Trophoblast cell (in vitro differentiated cells and primary cell): ENCODE data around the gene ACIN1.

ENCODE experiments used
- DNase-seq, 2 donors: peaks; one replicate each; pipeline ENCODE4 v3.0.0-alpha.2; 2016
- H2AFZ ChIP-seq: 2 replicates; pipeline ENCODE4 v1.6.1; 2013; ENCODE audit warnings: low read length, moderate library complexity, mild to moderate bottlenecking; ENCODE audit not compliant: insufficient read depth, poor library complexity
- H2AK5ac ChIP-seq: 2 replicates; pipeline ENCODE4 v1.6.1; 2013; ENCODE audit warnings: mild to moderate bottlenecking, low read length
- H2BK120ac ChIP-seq: 2 replicates; pipeline ENCODE4 v1.6.1; 2013; ENCODE audit warnings: low read length, mild to moderate bottlenecking, moderate library complexity; ENCODE audit not compliant: insufficient read depth, poor library complexity
- H2BK12ac ChIP-seq: 2 replicates; pipeline ENCODE4 v1.6.1; 2013; ENCODE audit warnings: mild to moderate bottlenecking, low read length, moderate library complexity
- H2BK5ac ChIP-seq: 2 replicates; pipeline ENCODE4 v1.6.1; 2013; ENCODE audit warnings: low read length, low read depth, moderate library complexity, mild to moderate bottlenecking; ENCODE audit not compliant: poor library complexity
- H3K14ac ChIP-seq: 2 replicates; pipeline ENCODE4 v1.6.1; 2013; ENCODE audit warnings: mild to moderate bottlenecking, low read length
- H3K18ac ChIP-seq: 2 replicates; pipeline ENCODE4 v1.6.1; 2013; ENCODE audit warnings: mild to moderate bottlenecking, low read length
- H3K23ac ChIP-seq: 2 replicates; pipeline ENCODE4 v1.6.1; 2013; ENCODE audit warnings: low read length
- H3K27ac ChIP-seq: 2 replicates; pipeline ENCODE4 v1.5.1; 2013; ENCODE audit warnings: low read depth, mild to moderate bottlenecking, inconsistent platforms, low read length, moderate library complexity
- H3K27me3 ChIP-seq: 2 replicates; pipeline ENCODE4 v1.6.1; 2013; ENCODE audit warnings: inconsistent platforms, mild to moderate bottlenecking, low read length, moderate library complexity; ENCODE audit not compliant: insufficient read depth
- H3K36me3 ChIP-seq, 2 experiments: 1 replicate in 1 of 2; 2 replicates in 1 of 2; pipeline ENCODE4 v1.6.1; 2013; ENCODE audit warnings: low read length in 2 of 2, mild to moderate bottlenecking in 2 of 2, moderate library complexity in 1 of 2; ENCODE audit not compliant: insufficient read depth in 2 of 2, control insufficient read depth in 1 of 2
- H3K4ac ChIP-seq: 2 replicates; pipeline ENCODE4 v1.6.1; 2013; ENCODE audit warnings: low read depth, mild to moderate bottlenecking, low read length, moderate library complexity
- H3K4me1 ChIP-seq, 2 experiments: 1 replicate in 1 of 2; 2 replicates in 1 of 2; pipeline ENCODE4 v1.6.1; 2013; ENCODE audit warnings: low read length in 2 of 2, mild to moderate bottlenecking in 2 of 2, moderate library complexity in 1 of 2; ENCODE audit not compliant: insufficient read depth in 2 of 2, control insufficient read depth in 1 of 2
- H3K4me2 ChIP-seq: 2 replicates; pipeline ENCODE4 v1.6.1; 2013; ENCODE audit warnings: inconsistent platforms, mild to moderate bottlenecking, low read length, moderate library complexity
- H3K4me3 ChIP-seq: 2 replicates; pipeline ENCODE4 v1.5.1; 2013; ENCODE audit warnings: mild to moderate bottlenecking, low read depth, low read length, inconsistent platforms
- H3K79me1 ChIP-seq: one replicate; pipeline ENCODE4 v1.6.1; 2013; ENCODE audit warnings: low read length
- H3K79me2 ChIP-seq: 2 replicates; pipeline ENCODE4 v1.6.1; 2013; ENCODE audit warnings: low read length, mild to moderate bottlenecking; ENCODE audit not compliant: control insufficient read depth, insufficient read depth, poor library complexity
- H3K9ac ChIP-seq: 2 replicates; pipeline ENCODE4 v1.6.1; 2013; ENCODE audit warnings: mild to moderate bottlenecking, low read length
- H3K9me3 ChIP-seq: 2 replicates; pipeline ENCODE4 v1.6.1; 2013; ENCODE audit warnings: low read depth, mild to moderate bottlenecking, control low read depth, inconsistent platforms, low read length; ENCODE audit not compliant: insufficient read depth
- H4K12ac ChIP-seq: 2 replicates; pipeline ENCODE4 v1.6.1; 2013; ENCODE audit warnings: low read depth, mild to moderate bottlenecking, low read length, moderate library complexity
- H4K8ac ChIP-seq: 2 replicates; pipeline ENCODE4 v1.6.1; 2013; ENCODE audit warnings: low read depth, mild to moderate bottlenecking, low read length, moderate library complexity
- H4K91ac ChIP-seq: one replicate; pipeline ENCODE4 v1.6.1; 2013; ENCODE audit warnings: low read depth, mild to moderate bottlenecking, low read length, moderate library complexity
- WGBS: extraction: QIAGEN DNeasy Blood & Tissue Kit; methylation state at CpG from one replicate; pipeline ENCODE4 v1.1.7; 2013; ENCODE audit warnings: missing lambda C conversion rate; ENCODE audit not compliant: insufficient read length, insufficient coverage; ENCODE audit errors: extremely low coverage; 5-methylcytosine and 5-hydroxymethylcytosine counted together

Gene ACIN1

DNA sequence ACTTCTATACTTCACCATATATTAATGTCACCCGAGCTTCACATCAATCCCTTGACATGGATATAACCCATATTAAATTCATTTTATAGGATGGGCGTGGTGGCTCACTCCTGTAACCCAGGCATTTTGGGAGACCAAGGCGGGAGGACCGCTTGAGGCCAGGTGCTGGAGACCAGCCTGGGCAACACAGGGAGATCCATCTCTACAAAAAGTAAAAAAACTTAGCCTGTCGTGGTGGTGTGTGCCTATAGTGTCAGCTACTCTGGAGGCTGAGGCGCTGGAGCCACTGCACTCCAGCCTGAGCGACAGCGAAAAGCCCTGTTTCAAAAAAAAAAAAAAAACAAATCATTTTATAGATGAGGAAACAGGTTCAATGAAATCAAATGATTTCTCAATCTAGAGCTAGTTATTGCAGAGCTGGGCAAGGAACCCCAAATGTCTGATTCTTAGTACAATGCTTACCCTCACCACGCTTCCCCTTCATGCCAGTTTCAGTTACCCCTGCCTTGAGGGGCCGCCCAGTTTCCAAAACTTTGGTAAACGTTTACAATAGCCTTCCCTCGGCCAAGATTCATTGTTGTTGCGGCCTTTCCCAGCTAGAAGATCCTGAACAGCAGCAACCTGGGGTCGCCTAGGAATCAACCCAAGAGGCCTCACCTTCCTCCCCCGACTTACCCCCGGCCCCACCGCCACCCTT lies 61.0 kb downstream of the ACIN1 start:
- Histone ChIP-seq H3K18ac (peak overlapping the region; percentile 97), H4K8ac (peak overlapping the region; percentile 82), H3K14ac (peak overlapping the region; percentile 99), H2AK5ac (peak overlapping the region; percentile 88), H3K23ac (no peak overlapping the region), H2BK12ac (no peak overlapping the region), H2BK120ac (peak overlapping the region; percentile 90), H4K91ac (peak overlapping the region; percentile 92), H3K36me3 (peaks cover 20 to 21% of the 10 kb centered on the region in 2 experiments), H2AFZ (peak overlapping the region; percentile 7), H3K79me2 (peaks cover 12% of the 10 kb centered on the region), H4K12ac (peak overlapping the region; percentile 94), H3K9me3 (no peaks in the 10 kb centered on the region), H3K27me3 (no peaks in the 10 kb centered on the region), H3K9ac (peak overlapping the region; percentile 94), H3K79me1 (peaks cover 9% of the 10 kb centered on the region), H3K4ac (peak overlapping the region; percentile 89), H3K4me3 (peak overlapping the region; percentile 84), H3K4me1 (peaks cover 3 to 7% of the 10 kb centered on the region in 2 experiments), H2BK5ac (peak overlapping the region; percentile 78), H3K27ac (peak overlapping the region; percentile 73), H3K4me2 (peak overlapping the region; percentile 62)
- no peak for DNase-seq
- WGBS: 100% methylated on average over 1 of the region's 17 CpGs

DNA sequence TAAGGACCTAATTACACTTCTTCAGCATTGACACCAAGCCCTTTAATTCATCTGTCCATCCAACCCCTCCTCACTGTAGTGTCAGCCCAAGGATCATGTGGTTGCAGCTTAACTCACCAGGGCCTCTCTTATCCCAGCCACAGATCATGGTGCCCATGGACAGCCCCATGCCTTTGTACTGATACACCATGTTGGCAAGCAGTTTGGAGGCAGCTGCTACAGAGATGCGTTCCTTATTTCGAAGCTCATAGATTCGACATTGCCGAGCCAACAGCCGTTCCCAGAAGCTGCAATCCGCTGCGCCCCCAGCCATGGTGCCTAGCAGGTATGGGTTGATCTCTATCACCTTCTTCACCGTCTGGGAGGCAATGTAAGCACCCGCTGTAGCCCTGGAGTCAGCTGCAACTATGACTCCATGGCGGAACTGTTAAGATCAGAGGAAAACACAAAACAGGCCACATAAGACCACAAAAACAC lies 61.6 kb downstream of the ACIN1 start:
- Histone ChIP-seq H3K4ac (peak overlapping the region; percentile 8), H3K4me3 (no peak overlapping the region), H4K8ac (no peak overlapping the region), H3K79me2 (peaks cover 12% of the 10 kb centered on the region), H4K12ac (no peak overlapping the region), H3K9ac (no peak overlapping the region), H3K27me3 (no peaks in the 10 kb centered on the region), H3K4me2 (peak overlapping the region; percentile 62), H3K14ac (no peak overlapping the region), H3K27ac (no peak overlapping the region), H3K23ac (no peak overlapping the region), H3K79me1 (peaks cover 9% of the 10 kb centered on the region), H2BK12ac (no peak overlapping the region), H2AFZ (no peak overlapping the region), H3K4me1 (peaks cover 3 to 7% of the 10 kb centered on the region in 2 experiments), H2AK5ac (no peak overlapping the region), H3K18ac (no peak overlapping the region), H2BK120ac (no peak overlapping the region), H3K9me3 (no peaks in the 10 kb centered on the region), H3K36me3 (peaks cover 20 to 24% of the 10 kb centered on the region in 2 experiments), H4K91ac (no peak overlapping the region), H2BK5ac (no peak overlapping the region)
- no CpG with 5 or more reads among the region's 10 CpGs for WGBS
- no peak for DNase-seq

DNA sequence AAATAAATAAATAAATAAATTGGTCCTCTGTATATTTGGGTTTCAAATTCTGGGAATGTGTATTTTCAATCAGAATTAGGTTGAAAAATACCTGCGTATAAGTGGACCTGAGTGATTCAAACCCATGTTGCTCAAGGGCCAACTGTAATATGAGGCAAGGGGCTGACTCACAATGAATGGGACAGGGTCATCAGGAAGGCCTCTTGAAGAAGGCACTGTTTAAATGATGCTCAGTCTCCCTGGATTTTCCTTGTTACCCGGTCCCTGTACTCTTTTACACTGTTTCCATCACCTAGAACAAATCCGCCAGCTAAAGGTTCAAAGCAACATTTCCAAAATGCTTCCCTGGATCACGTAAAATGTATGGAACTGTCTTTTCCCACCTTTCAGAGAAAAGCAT lies 64.0 kb downstream of the ACIN1 start:
- Histone ChIP-seq H3K79me2 (peaks cover 12% of the 10 kb centered on the region), H3K27me3 (no peaks in the 10 kb centered on the region), H3K9me3 (no peaks in the 10 kb centered on the region), H3K4me3 (no peak overlapping the region), H2BK5ac (no peak overlapping the region), H3K9ac (no peak overlapping the region), H3K18ac (no peak overlapping the region), H4K8ac (no peak overlapping the region), H3K4me2 (no peak overlapping the region), H2BK12ac (no peak overlapping the region), H3K36me3 (peaks cover 29 to 33% of the 10 kb centered on the region in 2 experiments), H3K4me1 (peaks cover 3 to 7% of the 10 kb centered on the region in 2 experiments), H3K79me1 (peaks cover 9% of the 10 kb centered on the region), H2AK5ac (no peak overlapping the region), H4K91ac (no peak overlapping the region), H2AFZ (no peak overlapping the region), H3K4ac (no peak overlapping the region), H3K23ac (no peak overlapping the region), H4K12ac (no peak overlapping the region), H3K14ac (no peak overlapping the region), H3K27ac (no peak overlapping the region), H2BK120ac (no peak overlapping the region)
- no CpG with 5 or more reads among the region's 4 CpGs for WGBS
- no peak for DNase-seq

DNA sequence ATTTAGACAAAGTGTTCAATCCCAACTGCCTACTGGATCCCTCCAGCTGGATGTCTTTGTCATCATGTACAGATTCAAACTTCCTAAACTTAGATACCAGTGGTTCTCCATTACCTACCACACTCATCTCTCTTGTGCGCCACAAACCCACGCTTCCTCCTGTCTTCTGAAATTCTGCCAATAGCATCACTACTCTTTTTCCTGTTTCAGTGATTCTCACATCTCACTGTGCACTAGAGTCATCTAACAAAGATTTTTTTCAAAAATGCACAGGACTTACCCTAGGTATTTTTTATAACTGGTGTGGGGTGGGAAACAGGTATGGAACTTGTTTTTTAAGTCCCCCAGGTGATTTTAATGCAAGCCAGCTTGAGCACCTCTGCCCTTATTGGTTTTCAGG lies 66.1 kb downstream of the ACIN1 start:
- no peak overlapping the region for H3K18ac ChIP-seq
- no peak overlapping the region for H3K14ac ChIP-seq
- H2BK12ac ChIP-seq: no peak overlapping the region
- H4K8ac ChIP-seq: no peak overlapping the region
- H3K4ac ChIP-seq: no peak overlapping the region
- no peak overlapping the region for H2BK5ac ChIP-seq
- no peaks in the 10 kb centered on the region for H3K79me1 ChIP-seq
- WGBS: no CpG with 5 or more reads among the region's 2 CpGs
- H3K4me1 ChIP-seq: peaks cover 2 to 6% of the 10 kb centered on the region in 2 experiments
- DNase-seq: no peak
- no peak overlapping the region for H3K27ac ChIP-seq
- H3K27me3 ChIP-seq: no peaks in the 10 kb centered on the region
- H2AK5ac ChIP-seq: no peak overlapping the region
- no peak overlapping the region for H3K4me3 ChIP-seq
- H4K91ac ChIP-seq: no peak overlapping the region
- no peak overlapping the region for H2BK120ac ChIP-seq
- H3K9ac ChIP-seq: no peak overlapping the region
- peaks cover 4% of the 10 kb centered on the region for H3K79me2 ChIP-seq
- peaks cover 35 to 44% of the 10 kb centered on the region in 2 experiments for H3K36me3 ChIP-seq
- no peaks in the 10 kb centered on the region for H3K9me3 ChIP-seq
- H2AFZ ChIP-seq: no peak overlapping the region
- no peak overlapping the region for H4K12ac ChIP-seq
- H3K23ac ChIP-seq: no peak overlapping the region
- H3K4me2 ChIP-seq: no peak overlapping the region
